ENCODE measurements around the gene CXCL3. TPM values are rescaled to one million over a fixed set of nuclear protein-coding genes. Genes with fewer than 3 reads are reported as not detected.

CXCL3 gene
- total RNA-seq, 1 experiment from 2014 or later = 0.23 TPM

GRCh38 chr4:74006009-74006476 is 32.4 kb downstream of the CXCL3 start:
- DNase-seq (ENCODE audit: low read depth, low spot score) (no peak), ATAC-seq (no peak)
- in situ Hi-C loops (cut with HindIII; ENCODE audit: low pct_unique_long_range_greater_than_20kb, low sequenced_read_pairs) = no loop called here
- Histone ChIP-seq H3K4me3 (ENCODE audit: low read depth in 2 of 2, low read length in 2 of 2) (no peak overlapping the region), H3K27me3 (ENCODE audit: control insufficient read depth, insufficient read depth, low read length) (no peaks in the 10 kb centered on the region), H3K27ac (ENCODE audit: low read length) (no peak overlapping the region), H3K9me3 (ENCODE audit: control insufficient read depth, insufficient read depth, low read depth, low read length) (no peaks in the 10 kb centered on the region), H3K36me3 (ENCODE audit: control insufficient read depth, insufficient read depth, low read length) (no peaks in the 10 kb centered on the region), H3K4me1 (ENCODE audit: control insufficient read depth, insufficient read depth, low read length) (no peaks in the 10 kb centered on the region)
- CTCF ChIA-PET = no interaction called here
- POLR2A ChIA-PET = no interaction called here
- intact Hi-C loops (cut with micrococcal nuclease; ENCODE audit: unreplicated experiment) = no loop called here
- TF ChIP-seq CTCF (IDR thresholded peaks at IDR 0.05) = no peak
- no peak for TF ChIP-seq SIN3A (IDR thresholded peaks at IDR 0.05; ENCODE audit: borderline replicate concordance, insufficient read depth, low read depth, low read length)
- TF ChIP-seq POLR2AphosphoS5 (IDR thresholded peaks at IDR 0.05; ENCODE audit: low read depth, low read length) = no peak
- no peak for TF ChIP-seq TCF7L2 (IDR thresholded peaks at IDR 0.05; ENCODE audit: low read depth, low read length)
- TF ChIP-seq REST (IDR thresholded peaks at IDR 0.05; ENCODE audit: insufficient read depth in 1 of 2, low read depth in 2 of 2, low read length in 1 of 2) = no peak
- BruUV-seq (replicated peaks) = no TSS peak

DNA sequence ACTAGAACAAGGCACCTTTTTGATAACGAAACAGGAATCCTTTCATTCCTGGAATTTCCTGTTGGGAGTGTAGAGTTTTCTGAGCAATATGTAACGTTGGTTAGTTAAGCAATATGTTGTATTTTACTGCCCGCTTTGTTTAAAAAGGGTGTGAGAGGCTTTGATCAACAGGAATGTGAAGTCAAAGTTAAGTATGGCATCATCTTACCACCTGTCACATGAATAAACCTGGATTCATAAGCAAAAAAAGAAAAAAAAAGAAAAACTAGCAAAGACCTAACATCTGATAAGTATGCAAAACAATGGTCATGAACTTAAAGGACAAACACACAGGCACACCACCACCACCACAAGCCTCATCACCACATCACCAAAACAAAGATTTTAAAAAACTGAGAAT is 33.0 kb downstream of the CXCL3 start:
- TF ChIP-seq REST (IDR thresholded peaks at IDR 0.05; ENCODE audit: insufficient read depth in 1 of 2, low read depth in 2 of 2, low read length in 1 of 2) (no peak), POLR2AphosphoS5 (IDR thresholded peaks at IDR 0.05; ENCODE audit: low read depth, low read length) (no peak)
- in situ Hi-C loops (cut with HindIII; ENCODE audit: low pct_unique_long_range_greater_than_20kb, low sequenced_read_pairs) = no loop called here
- Histone ChIP-seq H3K27me3 (ENCODE audit: control insufficient read depth, insufficient read depth, low read length) (no peaks in the 10 kb centered on the region), H3K4me1 (ENCODE audit: control insufficient read depth, insufficient read depth, low read length) (no peaks in the 10 kb centered on the region), H3K27ac (ENCODE audit: low read length) (no peak overlapping the region), H3K4me3 (ENCODE audit: low read depth in 2 of 2, low read length in 2 of 2) (no peak overlapping the region), H3K36me3 (ENCODE audit: control insufficient read depth, insufficient read depth, low read length) (no peaks in the 10 kb centered on the region), H3K9me3 (ENCODE audit: control insufficient read depth, insufficient read depth, low read depth, low read length) (no peaks in the 10 kb centered on the region)
- ChIA-PET CTCF (no interaction called here), POLR2A (no interaction called here)
- intact Hi-C loops (cut with micrococcal nuclease; ENCODE audit: unreplicated experiment) = no loop called here
- no TSS peak for BruUV-seq (replicated peaks)
- no peak for DNase-seq (ENCODE audit: low read depth, low spot score)
- no peak for ATAC-seq

Data from Panc1 (cell line).